GM20000 (cell line): Measurements from ENCODE around the gene GOLGA6A.

Experiments
- DNase-seq: peaks from one replicate; pipeline ENCODE4 v3.0.0; 2012; ENCODE audit warnings: low spot score
- CTCF ChIP-seq: IDR thresholded peaks from 2 replicates; pipeline ENCODE4 v1.5.1; 2012; ENCODE audit warnings: mild to moderate bottlenecking, control low read depth; ENCODE audit errors: extremely low read depth, missing control alignments

GOLGA6A gene

GRCh38 chr15:74035121-74036017 lies 47.0 kb downstream of the GOLGA6A start:
- DNase-seq = no peak
- TF ChIP-seq CTCF = no peak

GRCh38 chr15:74034206-74034755 lies 48.1 kb downstream of the GOLGA6A start:
- DNase-seq = no peak
- no peak for TF ChIP-seq CTCF

DNA sequence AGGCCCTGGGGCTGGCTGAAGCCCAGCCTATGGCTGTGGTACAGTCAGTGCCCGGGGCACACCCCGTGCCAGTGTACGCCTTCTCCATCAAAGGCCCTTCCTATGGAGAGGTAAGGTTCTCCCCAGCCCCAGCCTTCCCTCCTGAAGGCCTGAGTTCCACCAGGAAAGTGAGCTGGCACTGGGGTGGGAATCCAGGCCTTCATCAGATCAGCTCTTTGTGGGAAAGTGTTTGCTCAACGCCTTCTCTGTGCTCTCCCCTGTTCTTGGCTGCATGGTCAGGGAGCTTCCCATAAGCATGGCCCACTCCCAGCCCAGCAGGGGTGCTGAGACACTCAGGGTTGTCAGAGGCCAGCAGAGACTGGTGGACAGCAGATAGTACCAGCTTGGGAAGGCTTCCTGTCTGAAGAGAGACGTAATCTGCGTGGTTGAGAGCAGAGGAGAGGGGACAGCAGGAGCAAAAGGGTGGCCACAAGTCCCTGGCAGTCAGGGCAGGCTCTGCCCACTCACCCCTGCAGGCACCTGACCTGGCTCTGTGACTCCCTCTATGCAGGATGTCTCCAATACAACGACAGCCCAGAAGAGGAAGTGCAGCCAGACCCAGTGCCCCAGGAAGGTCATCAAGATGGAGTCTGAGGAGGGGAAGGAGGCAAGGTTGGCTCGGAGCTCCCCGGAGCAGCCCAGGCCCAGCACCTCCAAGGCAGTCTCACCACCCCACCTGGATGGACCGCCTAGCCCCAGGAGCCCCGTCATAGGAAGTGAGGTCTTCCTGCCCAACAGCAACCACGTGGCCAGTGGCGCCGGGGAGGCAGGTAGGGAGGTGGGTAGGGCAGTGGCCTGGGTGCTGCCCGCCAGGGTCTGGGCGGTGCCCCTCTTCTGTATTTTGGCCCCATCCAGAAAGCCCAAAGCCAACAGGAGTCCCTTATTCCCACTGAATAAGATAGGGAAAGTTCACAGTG lies 49.5 kb downstream of the GOLGA6A start:
- no peak for DNase-seq
- TF ChIP-seq CTCF = no peak

DNA sequence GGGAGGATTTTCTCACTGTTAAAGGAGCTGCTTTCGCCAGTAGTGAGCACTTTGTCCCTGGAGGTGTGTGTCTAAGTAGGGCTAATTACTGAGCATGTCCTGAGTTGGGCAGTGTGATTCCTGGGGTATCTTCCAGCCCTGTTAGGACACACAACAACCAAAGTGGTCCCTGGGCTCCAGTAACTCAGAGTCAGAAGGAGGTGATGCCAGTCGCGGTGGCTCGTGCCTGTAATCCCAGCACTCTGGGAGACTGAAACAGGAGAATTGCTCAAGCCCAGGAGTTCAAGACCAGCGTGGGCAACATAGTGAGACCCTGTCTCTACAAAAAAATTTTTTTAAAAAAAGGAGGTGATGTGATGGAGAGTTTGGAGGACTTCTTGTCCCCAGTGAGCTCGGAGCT lies 50.3 kb downstream of the GOLGA6A start:
- DNase-seq = no peak

DNA sequence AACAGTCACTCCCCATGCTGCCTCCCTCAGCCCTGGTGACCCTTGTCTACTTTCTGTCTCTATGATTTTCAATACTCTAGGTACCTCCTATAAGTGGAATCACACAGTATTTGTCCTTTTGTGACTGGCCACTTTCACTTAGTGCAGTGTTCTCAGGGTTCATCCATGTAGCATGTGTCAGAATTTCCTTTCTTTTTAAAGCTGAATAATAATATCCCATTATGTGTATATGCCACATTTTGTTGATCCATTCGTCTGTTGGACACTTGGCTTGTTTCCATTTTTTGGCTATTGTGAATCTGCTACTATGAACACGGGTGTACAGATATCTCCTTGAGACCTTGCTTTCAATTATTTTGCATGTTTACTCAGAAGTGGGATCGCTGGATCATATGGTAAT lies 53.7 kb downstream of the GOLGA6A start:
- no peak for DNase-seq
- no peak for TF ChIP-seq CTCF

More for the DNA sequence above, 50.3 kb downstream of the GOLGA6A start:
- no peak for TF ChIP-seq CTCF

GRCh38 chr15:74027688-74028087 lies 54.7 kb downstream of the GOLGA6A start:
- DNase-seq = no peak
- no peak for TF ChIP-seq CTCF
